Measurements from ENCODE around the gene WASHC3.

DNA sequence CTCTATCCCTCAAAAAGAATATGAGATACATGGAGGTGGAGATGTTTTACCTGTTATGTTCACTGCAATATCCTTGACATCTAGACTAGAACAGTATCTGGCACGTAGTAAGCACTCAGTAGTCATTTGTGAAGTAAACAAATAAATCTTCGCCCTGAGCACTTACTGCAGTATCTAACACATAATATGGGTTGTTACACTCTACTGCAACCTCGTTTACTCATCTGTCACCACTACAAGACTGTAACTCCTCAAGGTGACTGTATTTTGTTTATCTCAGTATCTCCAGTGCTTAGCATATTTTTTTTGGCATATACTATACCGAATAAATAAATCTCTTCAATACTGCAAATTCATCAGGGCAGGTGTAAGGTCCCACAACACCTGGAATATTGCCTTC lies 66.1 kb downstream of the WASHC3 start:
- TF ChIP-seq POLR2A (IDR thresholded peaks at IDR 0.05): no peak
- TF ChIP-seq, protein P1, sequence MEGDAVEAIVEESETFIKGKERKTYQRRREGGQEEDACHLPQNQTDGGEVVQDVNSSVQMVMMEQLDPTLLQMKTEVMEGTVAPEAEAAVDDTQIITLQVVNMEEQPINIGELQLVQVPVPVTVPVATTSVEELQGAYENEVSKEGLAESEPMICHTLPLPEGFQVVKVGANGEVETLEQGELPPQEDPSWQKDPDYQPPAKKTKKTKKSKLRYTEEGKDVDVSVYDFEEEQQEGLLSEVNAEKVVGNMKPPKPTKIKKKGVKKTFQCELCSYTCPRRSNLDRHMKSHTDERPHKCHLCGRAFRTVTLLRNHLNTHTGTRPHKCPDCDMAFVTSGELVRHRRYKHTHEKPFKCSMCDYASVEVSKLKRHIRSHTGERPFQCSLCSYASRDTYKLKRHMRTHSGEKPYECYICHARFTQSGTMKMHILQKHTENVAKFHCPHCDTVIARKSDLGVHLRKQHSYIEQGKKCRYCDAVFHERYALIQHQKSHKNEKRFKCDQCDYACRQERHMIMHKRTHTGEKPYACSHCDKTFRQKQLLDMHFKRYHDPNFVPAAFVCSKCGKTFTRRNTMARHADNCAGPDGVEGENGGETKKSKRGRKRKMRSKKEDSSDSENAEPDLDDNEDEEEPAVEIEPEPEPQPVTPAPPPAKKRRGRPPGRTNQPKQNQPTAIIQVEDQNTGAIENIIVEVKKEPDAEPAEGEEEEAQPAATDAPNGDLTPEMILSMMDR (IDR thresholded peaks at IDR 0.05): no peak
- TF ChIP-seq EP300 (IDR thresholded peaks at IDR 0.05): no peak
